Endodermal cell (in vitro differentiated cells): Measurements from ENCODE around the gene RSRC1. TPM values are rescaled to one million over a fixed set of nuclear protein-coding genes. Genes with fewer than 3 reads are reported as not detected.
"Not testable (repeated sequence)": the region's sequence is repeated elsewhere in the genome, so short reads cannot be mapped to it uniquely, and the experiment has no call there.

ENCODE experiments used
- DNase-seq: peaks from one replicate; pipeline ENCODE4 v3.0.0-alpha.2; 2017
- H3K27ac ChIP-seq: 2 replicates; pipeline ENCODE4 v1.5.1; 2013; ENCODE audit warnings: mild to moderate bottlenecking, low read depth, low read length, moderate library complexity
- H3K27me3 ChIP-seq: 2 replicates; pipeline ENCODE4 v1.6.1; 2013; ENCODE audit warnings: mild to moderate bottlenecking, low read length, moderate library complexity; ENCODE audit not compliant: insufficient read depth, control insufficient read depth, poor library complexity, severe bottlenecking
- H3K36me3 ChIP-seq: 2 replicates; pipeline ENCODE4 v1.7.0; 2013; ENCODE audit warnings: mild to moderate bottlenecking, low read length, moderate library complexity; ENCODE audit not compliant: control insufficient read depth, insufficient read depth
- H3K4me1 ChIP-seq: one replicate; pipeline ENCODE4 v1.7.0; 2013; ENCODE audit warnings: low read length; ENCODE audit not compliant: control insufficient read depth, insufficient read depth
- H3K4me3 ChIP-seq: 2 replicates; pipeline ENCODE4 v1.5.1; 2013; ENCODE audit warnings: mild to moderate bottlenecking, low read length, moderate library complexity
- H3K9ac ChIP-seq: 2 replicates; pipeline ENCODE4 v1.6.1; 2013; ENCODE audit warnings: mild to moderate bottlenecking, low read length, moderate library complexity; ENCODE audit not compliant: poor library complexity, severe bottlenecking; ENCODE audit errors: extremely low read depth
- H3K9me3 ChIP-seq: 2 replicates; pipeline ENCODE4 v1.6.1; 2013; ENCODE audit warnings: mild to moderate bottlenecking, low read length, moderate library complexity; ENCODE audit not compliant: control insufficient read depth
- H3K27ac Mint-ChIP-seq: 2 replicates; pipeline ENCODE4 v1.8.0; 2020; ENCODE audit warnings: mixed read lengths
- H3K27me3 Mint-ChIP-seq: 2 replicates; pipeline ENCODE4 v1.8.0; 2021; ENCODE audit warnings: mild to moderate bottlenecking, mixed read lengths; ENCODE audit not compliant: insufficient read depth
- H3K36me3 Mint-ChIP-seq: 2 replicates; pipeline ENCODE4 v1.8.0; 2020; ENCODE audit warnings: low read depth, mixed read lengths
- H3K4me1 Mint-ChIP-seq: 2 replicates; pipeline ENCODE4 v1.8.0; 2020; ENCODE audit warnings: mixed read lengths
- H3K4me3 Mint-ChIP-seq: 2 replicates; pipeline ENCODE4 v1.8.0; 2020; ENCODE audit warnings: mild to moderate bottlenecking, moderate library complexity, mixed read lengths
- H3K9me3 Mint-ChIP-seq: 2 replicates; pipeline ENCODE4 v1.8.0; 2020; ENCODE audit warnings: mild to moderate bottlenecking, mixed read lengths
- CTCF ChIP-seq: fragments of 200-600 bp; sonication (generic); conservative IDR thresholded peaks from 2 replicates; pipeline ENCODE4 v1.5.0; 2021; ENCODE audit warnings: antibody characterized with exemption, mild to moderate bottlenecking
- WGBS, 2 experiments: methylation state at CpG; one replicate each; pipeline versions ENCODE4 v1.1.5 to v1.1.7; 2013; ENCODE audit warnings: missing lambda C conversion rate in 2 of 2, mixed read lengths in 1 of 2; ENCODE audit not compliant: insufficient coverage in 1 of 2, insufficient read length in 1 of 2; 5-methylcytosine and 5-hydroxymethylcytosine counted together
- total RNA-seq, 2 donors: library from RNA; stranded (reverse); fragmentation: NEBNext Ultra II Directional in 1 of 2; extraction: Animal tissue kit (Norgen Biotek cat#: 25700) in 1 of 2; gene quantifications; 2 replicates in 1 of 2; 3 replicates in 1 of 2; pipeline ENCODE4 v1.2.1, GENCODE V29; 2021

The RSRC1 gene
- total RNA-seq, 2 donors from 2014 or later = 45.3 to 52.1 TPM

GRCh38 chr3:158226429-158226828 lies 116.5 kb downstream of the RSRC1 start:
- H3K27me3 Mint-ChIP-seq = peaks cover 14% of the 10 kb centered on the region
- no peaks in the 10 kb centered on the region for H3K9me3 Mint-ChIP-seq
- H3K4me3 Mint-ChIP-seq = no peak overlapping the region
- Histone ChIP-seq H3K36me3 (no peaks in the 10 kb centered on the region), H3K27ac (no peak overlapping the region), H3K9me3 (no peaks in the 10 kb centered on the region), H3K27me3 (peaks cover 23% of the 10 kb centered on the region), H3K4me1 (no peaks in the 10 kb centered on the region), H3K9ac (no peak overlapping the region), H3K4me3 (no peak overlapping the region)
- H3K36me3 Mint-ChIP-seq = no peaks in the 10 kb centered on the region
- H3K4me1 Mint-ChIP-seq = no peaks in the 10 kb centered on the region
- no peak overlapping the region for H3K27ac Mint-ChIP-seq
- TF ChIP-seq CTCF = no peak
- no peak for DNase-seq

GRCh38 chr3:158228942-158229341 lies 119.1 kb downstream of the RSRC1 start:
- not testable (repeated sequence) for H3K27ac Mint-ChIP-seq, H3K36me3 Mint-ChIP-seq, H3K36me3 ChIP-seq, H3K9ac ChIP-seq, H3K4me1 Mint-ChIP-seq, H3K27me3 Mint-ChIP-seq, H3K4me3 Mint-ChIP-seq, H3K9me3 ChIP-seq, H3K27ac ChIP-seq, H3K9me3 Mint-ChIP-seq, H3K4me3 ChIP-seq, H3K4me1 ChIP-seq, DNase-seq, H3K27me3 ChIP-seq
- no CpG with 5 or more reads among the region's 10 CpGs for WGBS, 2 experiments

- no peaks in the 10 kb centered on the region for H3K9me3 ChIP-seq
- no peak overlapping the region for H3K27ac ChIP-seq
- no peak overlapping the region for H3K9ac ChIP-seq
- no peak for DNase-seq
- TF ChIP-seq CTCF = no peak
- H3K27ac Mint-ChIP-seq = no peak overlapping the region
- H3K36me3 Mint-ChIP-seq = peaks cover 13% of the 10 kb centered on the region
- no peaks in the 10 kb centered on the region for H3K27me3 Mint-ChIP-seq
- H3K36me3 ChIP-seq = no peaks in the 10 kb centered on the region
- peaks cover 10% of the 10 kb centered on the region for H3K4me1 Mint-ChIP-seq
- H3K4me3 ChIP-seq = no peak overlapping the region
- H3K9me3 Mint-ChIP-seq = peaks cover 3% of the 10 kb centered on the region
- H3K4me1 ChIP-seq = peaks cover 2% of the 10 kb centered on the region
- WGBS, 2 experiments = 92 to 100% methylated on average over 1 of the region's 1 CpG
- H3K4me3 Mint-ChIP-seq = no peak overlapping the region
- no peaks in the 10 kb centered on the region for H3K27me3 ChIP-seq
Measured at GRCh38 chr3:158233791-158234190, 123.9 kb downstream of the RSRC1 start.

- H3K36me3 Mint-ChIP-seq = no peaks in the 10 kb centered on the region
- H3K9ac ChIP-seq = no peak overlapping the region
- WGBS, 2 experiments = 98 to 100% methylated on average over 1 of the region's 1 CpG
- H3K9me3 ChIP-seq = peaks cover 9% of the 10 kb centered on the region
- no peak overlapping the region for H3K4me3 Mint-ChIP-seq
- no peaks in the 10 kb centered on the region for H3K9me3 Mint-ChIP-seq
- no peak for TF ChIP-seq CTCF
- H3K4me1 ChIP-seq = no peaks in the 10 kb centered on the region
- H3K36me3 ChIP-seq = no peaks in the 10 kb centered on the region
- H3K4me3 ChIP-seq = no peak overlapping the region
- no peak overlapping the region for H3K27ac Mint-ChIP-seq
- no peaks in the 10 kb centered on the region for H3K27me3 Mint-ChIP-seq
- no peak overlapping the region for H3K27ac ChIP-seq
- no peak for DNase-seq
- no peaks in the 10 kb centered on the region for H3K27me3 ChIP-seq
- no peaks in the 10 kb centered on the region for H3K4me1 Mint-ChIP-seq
Measured at GRCh38 chr3:158244274-158244673, 134.4 kb downstream of the RSRC1 start.
